Body of pancreas (tissue), 4 donors: ENCODE results near the gene CARS2. TPM values are rescaled to one million over a fixed set of nuclear protein-coding genes. Genes with fewer than 3 reads are reported as not detected.

Experiments
- ATAC-seq: fragments of 150-250 bp; one replicate; pipeline ENCODE4 v1.9.1; 2016
- DNase-seq, 4 donors: peaks; one replicate each; pipeline ENCODE4 v3.0.0-alpha.2; 2019
- H3K27ac ChIP-seq, 4 donors: fragments of 200-600 bp; sonication (generic); 1 replicate in 3 of 4; 2 replicates in 1 of 4; pipeline versions ENCODE4 v1.5.1 to v1.6.1; 2016 to 2019; ENCODE audit warnings: mild to moderate bottlenecking in 1 of 4, mixed read lengths in 1 of 4, moderate library complexity in 1 of 4
- H3K27me3 ChIP-seq, 2 donors: fragments of 200-600 bp; sonication (generic); one replicate each; pipeline ENCODE4 v1.6.0; 2016; ENCODE audit warnings: mild to moderate bottlenecking in 1 of 2
- H3K36me3 ChIP-seq, 2 donors: fragments of 200-600 bp; sonication (generic); replicated peaks in 1 of 2; 2 replicates each; pipeline ENCODE4 v1.5.1; 2016; ENCODE audit warnings: low read depth in 2 of 2; ENCODE audit not compliant: insufficient read depth in 1 of 2
- H3K4me1 ChIP-seq: fragments of 200-600 bp; sonication (generic); one replicate; pipeline ENCODE4 v1.6.0; 2016
- H3K4me3 ChIP-seq, 2 donors: fragments of 200-600 bp; sonication (generic); 1 replicate in 1 of 2; 2 replicates in 1 of 2; pipeline ENCODE4 v1.5.1; 2016 to 2019
- H3K9me3 ChIP-seq, 3 donors: fragments of 200-600 bp; sonication (generic); 1 replicate in 2 of 3; 2 replicates in 1 of 3; pipeline ENCODE4 v1.5.1; 2016
- CTCF ChIP-seq, 7 experiments: fragments of 450-650 bp in 4 of 7; fragments of 200-600 bp in 3 of 7; sonication (generic) in 3 of 7; IDR thresholded peaks; one replicate each; pipeline ENCODE4 v1.5.1; 2016 to 2019; ENCODE audit warnings: antibody characterized with exemption in 7 of 7
- POLR2A ChIP-seq, 3 donors: fragments of 450-650 bp; IDR thresholded peaks; one replicate each; pipeline ENCODE4 v1.6.1; 2016; ENCODE audit warnings: antibody characterized with exemption in 3 of 3, mild to moderate bottlenecking in 2 of 3
- WGBS, 2 donors: methylation state at CpG; one replicate each; pipeline ENCODE4 v1.1.5; 2017; 5-methylcytosine and 5-hydroxymethylcytosine counted together
- intact Hi-C: fragments of 100-400 bp; cut with DNase I; formaldehyde crosslinking; loops from one replicate; pipeline ENCODE4 v1.15.1; 2023
- total RNA-seq, 2 donors: library from RNA; depleted of rRNA; stranded (reverse); fragments of >200 nt; gene quantifications; one replicate each; pipeline ENCODE4 v1.1.0, GENCODE V29; 2016

The CARS2 gene
- total RNA-seq, 2 donors from 2014 or later, result 30.1 to 43.5 TPM

- ATAC-seq (no peak), DNase-seq (no peak)
- Histone ChIP-seq H3K4me3 (no peak overlapping the region), H3K9me3 (no peaks in the 10 kb centered on the region), H3K4me1 (peaks cover 32% of the 10 kb centered on the region), H3K27ac (no peak overlapping the region), H3K36me3 (peaks cover 0 to 4% of the 10 kb centered on the region in 2 donors), H3K27me3 (no peaks in the 10 kb centered on the region)
- WGBS, 2 donors, result 40 to 41% methylated on average over 2 of the region's 2 CpGs
- intact Hi-C loops, result no loop called here
- TF ChIP-seq CTCF (IDR thresholded peaks at IDR 0.05) (no peak), POLR2A (IDR thresholded peaks at IDR 0.05) (no peak)
Measured at GRCh38 chr13:110620596-110620995, 85.3 kb downstream of the CARS2 start.

- H3K27me3 ChIP-seq, result no peaks in the 10 kb centered on the region
- 77 to 82% methylated on average over 7 to 9 of the region's 9 CpGs for WGBS, 2 donors
- no peaks in the 10 kb centered on the region for H3K9me3 ChIP-seq
- peak overlapping the region in 1 of 4 donors; percentile 97 for H3K27ac ChIP-seq
- no peak for DNase-seq
- ATAC-seq, result no peak
- H3K4me1 ChIP-seq, result peaks cover 35% of the 10 kb centered on the region
- no peak overlapping the region for H3K4me3 ChIP-seq
- intact Hi-C loops, result no loop called here
- peaks cover 0 to 4% of the 10 kb centered on the region in 2 donors for H3K36me3 ChIP-seq
- TF ChIP-seq POLR2A (IDR thresholded peaks at IDR 0.05) (no peak), CTCF (IDR thresholded peaks at IDR 0.05) (no peak)
Measured at GRCh38 chr13:110618780-110619179, 87.1 kb downstream of the CARS2 start.

GRCh38 chr13:110618167-110618566 is 87.7 kb downstream of the CARS2 start:
- intact Hi-C loops, result no loop called here
- ATAC-seq, result no peak
- no peak overlapping the region for H3K4me3 ChIP-seq

GRCh38 chr13:110617321-110618072 is 88.4 kb downstream of the CARS2 start:
- TF ChIP-seq CTCF (IDR thresholded peaks at IDR 0.05) (no peak), POLR2A (IDR thresholded peaks at IDR 0.05) (peak in 1 of 3 donors; percentile 16)
- DNase-seq (peak; percentile 74 to 88 (median 80)), ATAC-seq (peak; percentile 58)
- Histone ChIP-seq H3K4me1 (peaks cover 35% of the 10 kb centered on the region), H3K27ac (peak overlapping the region; percentile 93 to 97 (median 94)), H3K9me3 (no peaks in the 10 kb centered on the region), H3K27me3 (no peaks in the 10 kb centered on the region), H3K4me3 (no peak overlapping the region), H3K36me3 (no peaks in the 10 kb centered on the region)
- intact Hi-C loops, result no loop called here
- 26 to 29% methylated on average over 8 of the region's 8 CpGs for whole genome bisulfite sequencing, 2 donors

More at GRCh38 chr13:110618167-110618566, 87.7 kb downstream of the CARS2 start:
- 48 to 73% methylated on average over 8 of the region's 8 CpGs for WGBS, 2 donors
- Histone ChIP-seq H3K27me3 (no peaks in the 10 kb centered on the region), H3K4me1 (peaks cover 35% of the 10 kb centered on the region), H3K9me3 (no peaks in the 10 kb centered on the region), H3K36me3 (peaks cover 0 to 4% of the 10 kb centered on the region in 2 donors), H3K27ac (peak overlapping the region in 3 of 4 donors; percentile 94 to 97 (median 95))
- TF ChIP-seq POLR2A (IDR thresholded peaks at IDR 0.05) (no peak), CTCF (IDR thresholded peaks at IDR 0.05) (no peak)
- no peak for DNase-seq
